GM21360 (cell line): ENCODE measurements around the gene NUTF2.

Experiments used
- ATAC-seq: cut with Tn5 transposase; IDR thresholded peaks from one replicate; pipeline ENCODE4 v1.9.1; 2021; ENCODE audit warnings: mild to moderate bottlenecking, moderate library complexity; ENCODE audit not compliant: unreplicated experiment

The NUTF2 gene

DNA sequence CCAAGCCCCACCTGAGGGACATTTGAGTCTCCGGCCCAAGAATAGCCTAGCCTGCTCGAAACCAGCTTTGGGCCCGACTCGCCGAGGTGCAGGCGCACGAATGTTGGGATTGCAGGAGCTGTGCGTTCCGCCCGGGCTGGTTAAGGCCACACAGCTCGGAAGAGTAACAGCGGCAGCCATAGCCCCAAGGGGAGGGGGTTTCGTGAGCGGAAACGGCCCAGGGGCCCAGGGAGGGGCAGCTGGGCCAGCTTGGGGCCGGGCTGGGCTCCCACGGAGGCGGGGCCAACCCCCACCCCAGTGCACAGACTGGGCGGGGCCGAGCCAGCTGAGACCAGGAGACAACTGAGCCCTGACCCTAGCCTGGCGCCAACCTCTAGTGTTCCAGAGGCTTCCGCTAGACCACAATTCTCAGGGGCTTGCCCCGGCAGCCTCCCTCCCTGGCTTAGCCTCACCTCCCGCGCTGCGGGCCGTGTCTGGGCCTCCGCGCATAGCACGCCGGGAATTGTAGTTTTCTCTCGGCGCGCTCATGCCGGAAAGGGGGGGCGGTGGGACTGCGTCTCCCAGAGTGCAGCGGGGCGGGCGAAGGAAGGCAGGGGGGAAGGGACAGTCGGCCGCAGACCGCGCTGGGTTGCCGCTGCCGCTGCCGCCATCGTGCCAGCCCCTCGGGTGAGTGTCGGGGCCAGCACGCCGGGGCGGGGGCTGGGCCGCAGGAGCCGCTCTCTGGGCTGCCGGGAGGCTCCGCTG, at the start of gene NUTF2:
Gene NUTF2, plus strand, starts transcription at position 614 of the 744 bp plus-strand sequence. CDS start 18,198 bp downstream, outside the sequence.
- ATAC-seq = peak; percentile 42

- ATAC-seq = no peak
These were observed 46.3 kb upstream of the NUTF2 start for GRCh38 chr16:67800338-67800926.

- no peak for ATAC-seq
These were observed 45.5 kb upstream of the NUTF2 start for GRCh38 chr16:67801241-67801640.

DNA sequence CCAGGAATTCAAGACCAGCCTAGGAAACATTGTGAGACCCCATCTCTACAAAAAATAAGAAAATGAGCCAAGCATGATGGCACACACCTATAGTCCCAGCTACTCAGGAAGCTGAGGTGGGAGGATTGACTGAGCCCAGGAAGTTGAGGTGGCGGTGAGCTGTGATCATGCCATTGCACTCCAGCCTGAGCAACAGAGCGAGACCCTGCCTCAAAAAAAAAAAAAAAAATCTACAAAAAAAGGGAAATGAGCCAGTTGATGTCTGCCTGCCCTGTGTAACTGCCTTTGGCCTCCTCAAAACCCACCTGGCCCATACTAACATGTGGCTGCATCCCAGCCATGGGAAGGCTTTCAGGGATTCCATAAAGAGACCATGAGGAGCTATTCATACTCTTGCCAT, 44.9 kb upstream of the NUTF2 start:
- no peak for ATAC-seq

DNA sequence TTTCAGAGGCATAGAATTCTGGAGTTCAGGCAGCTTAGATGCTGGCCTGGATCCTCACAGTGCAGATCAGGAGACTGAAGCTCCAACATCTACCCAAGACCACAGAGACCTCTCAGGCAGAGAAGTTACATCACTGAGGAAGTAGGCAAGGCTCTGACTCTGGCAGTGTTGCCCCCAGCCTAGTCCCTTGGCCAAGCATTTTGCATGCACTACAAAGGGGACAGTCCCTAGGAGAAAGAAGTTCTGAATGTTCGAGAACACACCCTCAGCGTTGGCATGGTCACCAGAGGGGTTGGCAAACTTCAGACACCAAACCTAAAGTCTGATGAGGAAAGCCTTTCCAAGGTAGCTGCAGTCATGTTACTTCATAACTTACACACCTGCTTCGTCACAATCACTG, 42.8 kb upstream of the NUTF2 start:
- no peak for ATAC-seq

DNA sequence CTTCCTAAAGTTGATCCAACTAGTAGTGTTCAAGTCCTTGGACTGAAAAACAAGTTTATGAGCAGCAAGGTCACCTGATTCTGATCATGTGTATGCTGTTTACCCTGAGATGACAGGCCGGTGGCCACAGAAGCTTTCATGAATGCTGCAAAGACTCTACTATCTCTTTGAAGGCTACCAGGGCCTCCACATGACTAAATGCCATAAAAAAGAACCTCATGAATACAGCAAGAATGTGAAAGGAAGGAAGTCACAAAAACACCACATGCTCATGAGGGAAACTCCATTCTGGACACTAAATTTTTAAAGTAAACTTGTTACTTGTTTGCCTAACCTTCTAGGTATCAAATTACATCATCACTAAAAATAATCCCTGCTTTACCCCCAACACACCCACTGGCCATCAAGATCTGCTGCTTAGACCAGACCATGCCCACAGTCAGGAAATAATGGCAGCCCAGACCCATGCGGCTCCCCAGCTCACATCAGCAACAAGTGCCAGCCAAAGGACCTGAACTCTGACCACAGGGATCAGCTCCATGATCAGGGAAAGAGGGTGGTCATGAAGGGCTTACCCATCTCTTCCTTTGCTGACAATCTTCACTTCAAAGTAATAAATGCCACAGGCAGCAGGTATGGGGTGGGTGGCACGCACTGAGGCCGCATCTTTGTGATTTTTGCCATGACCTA, 41.7 kb upstream of the NUTF2 start:
- ATAC-seq = no peak

GRCh38 chr16:67805718-67806427, 40.9 kb upstream of the NUTF2 start:
- ATAC-seq = peak; percentile 1

GRCh38 chr16:67806428-67807147, 40.1 kb upstream of the NUTF2 start, which contains the start of the genes RANBP10 and TSNAXIP1:
Gene RANBP10 (minus strand): TSS chr16:67806560. CDS start chr16:67806536, 24 bp downstream.
Gene TSNAXIP1 (plus strand): TSS chr16:67806889. CDS start chr16:67807150, 261 bp downstream.
- peak; percentile 86 for ATAC-seq

- ATAC-seq = no peak
These were observed 39.5 kb upstream of the NUTF2 start for GRCh38 chr16:67807148-67807682.

- ATAC-seq = no peak
These were observed 34.8 kb upstream of the NUTF2 start for GRCh38 chr16:67811899-67812298.

DNA sequence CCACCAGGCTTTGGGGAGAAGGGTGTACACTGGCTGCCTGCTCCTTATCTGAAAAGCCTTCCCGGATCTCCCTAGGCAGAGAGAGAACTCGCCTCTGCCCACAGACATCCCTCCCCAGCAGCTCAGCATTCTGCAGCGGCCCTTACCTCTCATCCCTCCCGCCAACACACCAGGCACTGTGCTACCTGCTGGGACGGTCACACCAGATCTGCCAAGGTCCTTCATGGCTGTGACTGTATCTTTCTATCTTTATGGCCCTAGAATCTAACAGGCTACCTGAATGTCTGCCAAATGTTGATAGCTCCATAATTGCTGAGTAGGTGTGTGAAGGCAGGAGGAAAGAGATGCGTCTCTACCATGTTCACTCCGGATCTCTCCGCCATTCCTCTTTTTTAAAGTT, 32.2 kb upstream of the NUTF2 start:
- ATAC-seq = no peak

- no peak for ATAC-seq
These were observed 26.0 kb upstream of the NUTF2 start for GRCh38 chr16:67820608-67821259.

- ATAC-seq = no peak
These were observed 24.2 kb upstream of the NUTF2 start for GRCh38 chr16:67822511-67822910.

DNA sequence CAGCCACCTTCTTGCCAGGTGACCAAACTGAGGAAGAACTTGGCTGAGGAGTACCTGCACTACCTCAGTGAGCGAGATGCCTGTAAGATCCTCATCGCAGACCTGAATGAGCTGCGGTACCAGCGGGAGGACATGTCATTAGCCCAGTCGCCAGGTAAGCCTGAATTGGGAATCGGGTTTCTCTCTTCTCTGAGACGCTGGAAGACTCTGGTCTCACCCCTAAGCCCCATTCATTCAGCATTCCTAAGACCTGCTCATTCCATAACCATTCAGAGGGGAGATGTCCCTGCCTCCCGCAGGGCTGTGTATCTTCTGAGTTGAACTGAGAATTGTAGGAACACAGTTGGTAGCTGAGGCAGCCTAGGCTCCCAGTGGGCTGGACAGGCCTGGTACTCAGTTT, 21.6 kb upstream of the NUTF2 start:
- ATAC-seq = no peak

DNA sequence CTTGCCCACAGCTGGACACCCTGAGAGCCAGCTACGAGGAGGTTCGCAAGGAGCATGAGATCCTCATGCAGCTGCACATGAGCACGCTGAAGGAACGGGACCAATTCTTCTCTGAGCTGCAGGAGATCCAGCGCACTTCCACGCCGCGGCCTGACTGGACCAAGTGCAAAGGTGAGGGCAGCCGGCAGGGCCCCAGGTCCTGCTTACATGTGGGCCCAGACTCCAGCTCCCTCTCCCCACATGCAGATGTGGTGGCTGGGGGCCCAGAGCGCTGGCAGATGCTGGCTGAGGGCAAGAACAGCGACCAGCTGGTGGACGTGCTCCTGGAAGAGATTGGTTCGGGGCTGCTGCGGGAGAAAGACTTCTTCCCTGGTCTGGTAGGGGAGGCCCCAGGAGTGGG, 20.8 kb upstream of the NUTF2 start:
- no peak for ATAC-seq

DNA sequence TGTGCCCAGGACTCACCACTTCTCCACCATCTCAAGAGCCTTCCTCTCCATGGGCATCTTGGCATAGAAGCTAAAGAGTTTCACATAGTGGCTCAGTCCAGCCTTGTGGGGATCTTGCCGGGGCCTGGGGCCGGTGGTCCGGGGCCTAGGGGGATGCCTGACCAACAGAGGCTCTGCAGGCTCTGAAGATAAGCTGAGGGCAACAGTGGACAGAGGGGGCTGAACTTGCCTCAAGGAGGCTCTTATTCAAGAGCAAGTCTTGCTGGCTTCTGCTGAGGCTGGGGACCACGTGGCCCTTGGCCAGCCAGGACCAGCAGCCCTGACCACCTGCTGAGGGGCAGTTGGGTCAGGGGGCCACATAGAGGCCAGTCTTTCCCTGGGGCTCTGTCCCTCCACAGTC, 18.1 kb upstream of the NUTF2 start:
- ATAC-seq = no peak

DNA sequence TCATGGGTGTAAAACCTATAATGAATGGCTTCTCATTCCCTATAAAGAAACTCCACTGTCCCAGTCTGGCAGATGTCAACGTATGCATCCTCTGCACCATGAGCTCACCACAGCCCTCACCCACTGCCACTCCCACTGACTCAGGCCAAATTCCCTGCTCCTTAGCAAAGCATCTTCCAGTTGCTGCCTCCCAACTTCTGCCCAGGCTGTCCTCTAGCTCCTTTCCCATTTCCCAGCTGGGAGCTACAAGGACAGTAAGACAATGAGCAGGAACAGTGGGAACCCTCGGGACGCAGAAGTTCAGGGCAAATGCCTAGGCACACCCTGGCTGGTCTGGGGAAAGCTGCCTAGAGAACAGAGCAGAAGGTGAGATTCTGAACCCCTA, 13.7 kb upstream of the NUTF2 start:
- no peak for ATAC-seq

GRCh38 chr16:67833415-67834241, 13.1 kb upstream of the NUTF2 start:
- peak; percentile 94 for ATAC-seq

DNA sequence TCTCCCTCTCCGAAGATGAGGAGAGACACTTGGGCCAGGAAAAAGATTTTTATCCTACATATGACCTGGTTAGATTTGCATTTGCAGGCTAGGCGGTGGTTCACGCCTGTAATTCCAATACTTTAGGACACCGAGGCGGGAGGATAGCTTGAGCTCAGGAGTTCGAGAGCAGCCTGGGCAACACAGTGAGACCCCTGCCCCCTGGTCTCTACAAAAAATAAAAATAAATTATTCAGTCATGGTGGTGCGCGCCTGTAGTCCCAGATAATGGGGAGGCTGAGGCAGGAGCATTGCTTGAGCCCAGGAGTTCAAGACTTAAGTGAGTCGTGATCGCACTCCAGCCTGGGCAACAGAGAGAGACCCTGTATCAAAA, 12.5 kb upstream of the NUTF2 start:
- no peak for ATAC-seq
